Measurements from ENCODE around the gene OPN1SW. TPM values are rescaled to one million over a fixed set of nuclear protein-coding genes. Genes with fewer than 3 reads are reported as not detected.

The OPN1SW gene
- total RNA-seq, 1 experiment from 2014 or later: not detected

GRCh38 chr7:128793181-128793547 is 17.6 kb upstream of the OPN1SW start:
- no peak for DNase-seq (ENCODE audit: low read depth)

GRCh38 chr7:128792471-128793180 is 17.0 kb upstream of the OPN1SW start:
- peak; percentile 15 for DNase-seq (ENCODE audit: low read depth)

GRCh38 chr7:128791972-128792327 is 16.4 kb upstream of the OPN1SW start:
- peak; percentile 26 for DNase-seq (ENCODE audit: low read depth)

GRCh38 chr7:128791121-128791971 is 15.8 kb upstream of the OPN1SW start, which contains the start of gene CCDC136:
TSS of gene CCDC136 (plus strand) at chr7:128791968. CDS start at chr7:128792412, 444 bp downstream.
- DNase-seq (ENCODE audit: low read depth): peak; percentile 60

- DNase-seq (ENCODE audit: low read depth): no peak
Observed at GRCh38 chr7:128790315-128791041, 14.9 kb upstream of the OPN1SW start.

GRCh38 chr7:128788446-128789412 is 13.1 kb upstream of the OPN1SW start:
- DNase-seq (ENCODE audit: low read depth): no peak

- no peak for DNase-seq (ENCODE audit: low read depth)
Observed at GRCh38 chr7:128785738-128786137, 10.1 kb upstream of the OPN1SW start.

GRCh38 chr7:128783143-128783861 is 7.7 kb upstream of the OPN1SW start:
- DNase-seq (ENCODE audit: low read depth): peak; percentile 77

GRCh38 chr7:128781851-128782250 is 6.3 kb upstream of the OPN1SW start:
- no peak for DNase-seq (ENCODE audit: low read depth)

GRCh38 chr7:128781126-128781525 is 5.5 kb upstream of the OPN1SW start:
- DNase-seq (ENCODE audit: low read depth): no peak

GRCh38 chr7:128778946-128779345 is 3.4 kb upstream of the OPN1SW start:
- DNase-seq (ENCODE audit: low read depth): no peak

GRCh38 chr7:128777156-128778123 is 1.8 kb upstream of the OPN1SW start:
- DNase-seq (ENCODE audit: low read depth): peak; percentile 45

GRCh38 chr7:128774921-128775320 is 673 bp downstream of the OPN1SW start:
- no peak for DNase-seq (ENCODE audit: low read depth)

GRCh38 chr7:128774029-128774689 is 1.4 kb downstream of the OPN1SW start:
- no peak for DNase-seq (ENCODE audit: low read depth)

GRCh38 chr7:128773604-128774003 is 2.0 kb downstream of the OPN1SW start:
- DNase-seq (ENCODE audit: low read depth): no peak

- DNase-seq (ENCODE audit: low read depth): no peak
Observed at GRCh38 chr7:128770233-128770632, 5.4 kb downstream of the OPN1SW start.

GRCh38 chr7:128767475-128768110 is 8.0 kb downstream of the OPN1SW start:
- no peak for DNase-seq (ENCODE audit: low read depth)

GRCh38 chr7:128763541-128763940 is 12.1 kb downstream of the OPN1SW start:
- DNase-seq (ENCODE audit: low read depth): no peak
